Medulla oblongata (tissue), 1 donor: ENCODE results near the gene CCNG2.

Experiments
- DNase-seq: peaks from one replicate; pipeline ENCODE4 v3.0.0-alpha.2; 2015; ENCODE audit errors: extremely low spot score

CCNG2 gene

GRCh38 chr4:77147079-77147782 is 9.8 kb upstream of the CCNG2 start:
- no peak for DNase-seq

- DNase-seq: no peak
Observed at GRCh38 chr4:77148078-77148477, 8.9 kb upstream of the CCNG2 start.

GRCh38 chr4:77149789-77150188 is 7.2 kb upstream of the CCNG2 start:
- no peak for DNase-seq

- no peak for DNase-seq
Observed at GRCh38 chr4:77151241-77151640, 5.8 kb upstream of the CCNG2 start.

GRCh38 chr4:77152421-77152820 is 4.6 kb upstream of the CCNG2 start:
- no peak for DNase-seq

- DNase-seq: no peak
Observed at GRCh38 chr4:77153006-77153405, 4.0 kb upstream of the CCNG2 start.

GRCh38 chr4:77154065-77154464 is 2.9 kb upstream of the CCNG2 start:
- DNase-seq: no peak

GRCh38 chr4:77154761-77155499 is 2.1 kb upstream of the CCNG2 start:
- peak; percentile 75 for DNase-seq

- peak; percentile 44 for DNase-seq
Observed at GRCh38 chr4:77155631-77156452, 1.2 kb upstream of the CCNG2 start.

GRCh38 chr4:77156533-77156911 is 485 bp upstream of the CCNG2 start:
- DNase-seq: peak; percentile 100

GRCh38 chr4:77157859-77158486 is 966 bp downstream of the CCNG2 start:
- peak; percentile 86 for DNase-seq

GRCh38 chr4:77158487-77158861 is 1.5 kb downstream of the CCNG2 start:
- DNase-seq: no peak

- DNase-seq: no peak
Observed at GRCh38 chr4:77159806-77160205, 2.8 kb downstream of the CCNG2 start.

GRCh38 chr4:77163641-77164040 is 6.6 kb downstream of the CCNG2 start:
- no peak for DNase-seq

- DNase-seq: peak; percentile 28
Observed at GRCh38 chr4:77167173-77167572, 10.2 kb downstream of the CCNG2 start.

- no peak for DNase-seq
Observed at GRCh38 chr4:77167866-77168265, 10.9 kb downstream of the CCNG2 start.

- DNase-seq: no peak
Observed at GRCh38 chr4:77169481-77169880, 12.5 kb downstream of the CCNG2 start.

- no peak for DNase-seq
Observed at GRCh38 chr4:77170926-77171325, 13.9 kb downstream of the CCNG2 start.

GRCh38 chr4:77172336-77172735 is 15.3 kb downstream of the CCNG2 start:
- no peak for DNase-seq

GRCh38 chr4:77174426-77174825 is 17.4 kb downstream of the CCNG2 start:
- no peak for DNase-seq

- DNase-seq: no peak
Observed at GRCh38 chr4:77175201-77175611, 18.2 kb downstream of the CCNG2 start.

- no peak for DNase-seq
Observed at GRCh38 chr4:77176640-77177039, 19.6 kb downstream of the CCNG2 start.
